ENCODE measurements around the gene LY6G6C. TPM values are rescaled to one million over a fixed set of nuclear protein-coding genes. Genes with fewer than 3 reads are reported as not detected.

LY6G6C gene
- total RNA-seq, 1 experiment from 2014 or later = 0.80 TPM

DNA sequence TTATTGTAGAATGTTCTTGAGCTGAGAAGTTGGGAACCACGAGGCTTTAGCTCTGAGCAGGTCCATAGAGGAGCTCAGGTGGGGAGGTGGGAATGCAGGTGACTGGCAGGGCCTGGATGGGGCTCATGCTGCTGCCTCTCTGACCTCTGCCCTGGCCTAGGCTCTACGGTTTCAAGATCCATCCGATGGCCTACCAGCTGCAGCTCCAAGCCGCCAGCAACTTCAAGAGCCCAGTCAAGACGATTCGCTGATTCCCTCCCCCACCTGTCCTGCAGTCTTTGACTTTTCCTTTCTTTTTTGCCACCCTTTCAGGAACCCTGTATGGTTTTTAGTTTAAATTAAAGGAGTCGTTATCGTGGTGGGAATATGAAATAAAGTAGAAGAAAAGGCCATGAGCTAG, 51.9 kb downstream of the LY6G6C start, which contains the start of gene LY6G5B:
Gene LY6G5B, plus strand, starts transcription at position 301 of the 400 bp plus-strand sequence. CDS start 975 bp downstream, outside the sequence.
- Histone ChIP-seq H3K4me1 (ENCODE audit: insufficient read depth, low read length, poor library complexity, severe bottlenecking) (no peaks in the 10 kb centered on the region), H3K4me3 (ENCODE audit: low read depth, low read length, poor library complexity, severe bottlenecking) (no peak within 1 kb of the TSS), H3K9me3 (ENCODE audit: low read depth, low read length, poor library complexity, severe bottlenecking) (no peaks in the 10 kb centered on the region), H3K36me3 (ENCODE audit: insufficient read depth, low read length, poor library complexity, severe bottlenecking) (peaks cover 50% of the 10 kb centered on the region), H3K27me3 (replicated peaks; ENCODE audit: insufficient read depth, low read depth, low read length, poor library complexity) (no peaks in the 10 kb centered on the region), H3K27ac (ENCODE audit: low read depth, low read length, poor library complexity, severe bottlenecking) (no peak within 1 kb of the TSS)
- no peak for TF ChIP-seq EZH2 (IDR thresholded peaks at IDR 0.05; ENCODE audit: borderline replicate concordance, low read depth, low read length, poor library complexity, severe bottlenecking)
- TF ChIP-seq, protein P1, sequence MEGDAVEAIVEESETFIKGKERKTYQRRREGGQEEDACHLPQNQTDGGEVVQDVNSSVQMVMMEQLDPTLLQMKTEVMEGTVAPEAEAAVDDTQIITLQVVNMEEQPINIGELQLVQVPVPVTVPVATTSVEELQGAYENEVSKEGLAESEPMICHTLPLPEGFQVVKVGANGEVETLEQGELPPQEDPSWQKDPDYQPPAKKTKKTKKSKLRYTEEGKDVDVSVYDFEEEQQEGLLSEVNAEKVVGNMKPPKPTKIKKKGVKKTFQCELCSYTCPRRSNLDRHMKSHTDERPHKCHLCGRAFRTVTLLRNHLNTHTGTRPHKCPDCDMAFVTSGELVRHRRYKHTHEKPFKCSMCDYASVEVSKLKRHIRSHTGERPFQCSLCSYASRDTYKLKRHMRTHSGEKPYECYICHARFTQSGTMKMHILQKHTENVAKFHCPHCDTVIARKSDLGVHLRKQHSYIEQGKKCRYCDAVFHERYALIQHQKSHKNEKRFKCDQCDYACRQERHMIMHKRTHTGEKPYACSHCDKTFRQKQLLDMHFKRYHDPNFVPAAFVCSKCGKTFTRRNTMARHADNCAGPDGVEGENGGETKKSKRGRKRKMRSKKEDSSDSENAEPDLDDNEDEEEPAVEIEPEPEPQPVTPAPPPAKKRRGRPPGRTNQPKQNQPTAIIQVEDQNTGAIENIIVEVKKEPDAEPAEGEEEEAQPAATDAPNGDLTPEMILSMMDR (conservative IDR thresholded peaks at IDR 0.05; ENCODE audit: low read depth, low read length) = no peak
- ChIA-PET CTCF (no interaction called here), POLR2A (ENCODE audit: low non-redundant PET) (no interaction called here)
- BruUV-seq (replicated peaks) = no TSS peak
- intact Hi-C loops (cut with micrococcal nuclease; ENCODE audit: unreplicated experiment) = no loop called here
- no peak for DNase-seq (ENCODE audit: low spot score)

Small RNAs within 50 kb of the gene (microRNA-seq; reads per million reads assigned to microRNA genes)
- not detected for gene MIR4646

Other genes with a start within 250 kb of the LY6G6C start
- 11.1 and 12.7 TPM in 2 replicates for gene MICB, start 223.6 kb downstream of the LY6G6C start, total RNA-seq (2021)
- not detected in 2 replicates for gene MCCD1, start 192.8 kb downstream of the LY6G6C start, total RNA-seq (2021)
- gene DDX39B, start 179.7 kb downstream of the LY6G6C start, total RNA-seq (2021) = 558 and 594 TPM in 2 replicates
- gene ATP6V1G2, start 175.1 kb downstream of the LY6G6C start, total RNA-seq (2021) = 2.5 and 3.1 TPM in 2 replicates
- 15.7 and 17.2 TPM in 2 replicates for gene NFKBIL1, start 174.1 kb downstream of the LY6G6C start, total RNA-seq (2021)
- gene LTA, start 149.5 kb downstream of the LY6G6C start, total RNA-seq (2021) = not detected in 2 replicates
- gene TNF, start 146.2 kb downstream of the LY6G6C start, total RNA-seq (2021) = 0.17 and 0.42 TPM in 2 replicates
- gene LTB, start 139.3 kb downstream of the LY6G6C start, total RNA-seq (2021) = not detected in 2 replicates
- gene LST1, start 135.5 kb downstream of the LY6G6C start, total RNA-seq (2021) = not detected in 2 replicates
- gene NCR3, start 128.7 kb downstream of the LY6G6C start, total RNA-seq (2021) = not detected in 2 replicates
- gene AIF1, start 106.5 kb downstream of the LY6G6C start, total RNA-seq (2021) = 0.64 and 0.68 TPM in 2 replicates
- 289 and 313 TPM in 2 replicates for gene PRRC2A, start 101.0 kb downstream of the LY6G6C start, total RNA-seq (2021)
- gene BAG6, start 69.1 kb downstream of the LY6G6C start, total RNA-seq (2021) = 391 and 393 TPM in 2 replicates
- gene APOM, start 65.9 kb downstream of the LY6G6C start, total RNA-seq (2021) = 2.5 and 4.8 TPM in 2 replicates
- gene C6orf47, start 61.0 kb downstream of the LY6G6C start, total RNA-seq (2021) = 20.1 and 21.3 TPM in 2 replicates
- gene GPANK1, start 56.7 kb downstream of the LY6G6C start, total RNA-seq (2021) = 27.7 and 32.0 TPM in 2 replicates
- 252 and 253 TPM in 2 replicates for gene CSNK2B, start 55.7 kb downstream of the LY6G6C start, total RNA-seq (2021)
- gene LY6G5B, start 51.8 kb downstream of the LY6G6C start, total RNA-seq (2021) = 18.9 and 19.4 TPM in 2 replicates
- gene LY6G5C, start 40.7 kb downstream of the LY6G6C start, total RNA-seq (2021) = 3.9 and 6.8 TPM in 2 replicates
- gene ABHD16A, start 18.4 kb downstream of the LY6G6C start, total RNA-seq (2021) = 36.3 and 45.6 TPM in 2 replicates
- gene LY6G6F, start 14.9 kb downstream of the LY6G6C start, total RNA-seq (2021) = not detected in 2 replicates
- not detected in 2 replicates for gene LY6G6D, start 6.4 kb downstream of the LY6G6C start, total RNA-seq (2021)
- gene MPIG6B, start 1.6 kb upstream of the LY6G6C start, total RNA-seq (2021) = not detected in 2 replicates
- gene DDAH2, start 7.6 kb upstream of the LY6G6C start, total RNA-seq (2021) = 68.2 and 86.7 TPM in 2 replicates
- 371 and 431 TPM in 2 replicates for gene CLIC1, start 14.8 kb upstream of the LY6G6C start, total RNA-seq (2021)
- 76.4 and 102 TPM in 2 replicates for gene MSH5, start 18.3 kb upstream of the LY6G6C start, total RNA-seq (2021)
- gene SAPCD1, start 40.9 kb upstream of the LY6G6C start, total RNA-seq (2021) = 9.9 and 19.9 TPM in 2 replicates
- gene VWA7, start 55.6 kb upstream of the LY6G6C start, total RNA-seq (2021) = 2.7 and 2.8 TPM in 2 replicates
- 233 and 247 TPM in 2 replicates for gene VARS1, start 74.0 kb upstream of the LY6G6C start, total RNA-seq (2021)
- gene LSM2, start 85.2 kb upstream of the LY6G6C start, total RNA-seq (2021) = 99.8 and 104 TPM in 2 replicates
- gene HSPA1L, start 93.5 kb upstream of the LY6G6C start, total RNA-seq (2021) = 1.1 and 1.4 TPM in 2 replicates
- gene HSPA1A, start 93.8 kb upstream of the LY6G6C start, total RNA-seq (2021) = 113 and 129 TPM in 2 replicates
- 116 and 131 TPM in 2 replicates for gene HSPA1B, start 106.0 kb upstream of the LY6G6C start, total RNA-seq (2021)
- 28.5 and 34.3 TPM in 2 replicates for gene NEU1, start 141.1 kb upstream of the LY6G6C start, total RNA-seq (2021)
- gene SLC44A4, start 157.3 kb upstream of the LY6G6C start, total RNA-seq (2021) = not detected in 2 replicates
- 117 TPM in 2 replicates for gene EHMT2, start 176.0 kb upstream of the LY6G6C start, total RNA-seq (2021)
- 21.3 and 25.5 TPM in 2 replicates for gene ZBTB12, start 180.3 kb upstream of the LY6G6C start, total RNA-seq (2021)
- 0.56 and 1.2 TPM in 2 replicates for gene C2, start 206.0 kb upstream of the LY6G6C start, total RNA-seq (2021)
- 0.32 TPM in 1 of 2 replicates, not detected in the other for gene CFB, start 224.3 kb upstream of the LY6G6C start, total RNA-seq (2021)
- 94.3 and 96.8 TPM in 2 replicates for gene NELFE, start 237.2 kb upstream of the LY6G6C start, total RNA-seq (2021)
- 64.2 and 71.3 TPM in 2 replicates for gene SKIC2, start 237.4 kb upstream of the LY6G6C start, total RNA-seq (2021)